Stimulated activated naive CD4-positive, alpha-beta T cell treated with Interleukin-2 at 50 U/mL for 16 hours (primary cell): ENCODE data around the gene GAK.
A peak's percentile ranks its signal among the peaks of the same experiment; 100 is the strongest.

Experiments used
- DNase-seq: peaks from one replicate; lab custom pipeline; 2025; lab: John Stamatoyannopoulos, UW

Gene GAK

DNA sequence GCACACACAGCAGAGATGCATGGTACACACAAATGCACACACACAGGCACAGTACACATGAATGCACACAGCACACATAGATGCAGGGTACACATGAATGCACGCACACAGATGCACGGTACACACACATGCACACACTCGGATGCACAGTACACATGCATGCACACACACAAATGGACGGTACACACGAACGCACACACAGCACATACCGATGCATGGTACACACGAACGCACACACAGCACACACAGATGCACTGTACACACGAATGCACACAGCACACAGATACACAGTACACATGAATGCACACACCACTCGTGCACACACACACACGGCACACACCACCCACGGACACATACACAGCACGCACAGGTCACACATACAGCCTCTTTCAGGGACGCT lies 62.3 kb downstream of the GAK start:
- DNase-seq: no peak

DNA sequence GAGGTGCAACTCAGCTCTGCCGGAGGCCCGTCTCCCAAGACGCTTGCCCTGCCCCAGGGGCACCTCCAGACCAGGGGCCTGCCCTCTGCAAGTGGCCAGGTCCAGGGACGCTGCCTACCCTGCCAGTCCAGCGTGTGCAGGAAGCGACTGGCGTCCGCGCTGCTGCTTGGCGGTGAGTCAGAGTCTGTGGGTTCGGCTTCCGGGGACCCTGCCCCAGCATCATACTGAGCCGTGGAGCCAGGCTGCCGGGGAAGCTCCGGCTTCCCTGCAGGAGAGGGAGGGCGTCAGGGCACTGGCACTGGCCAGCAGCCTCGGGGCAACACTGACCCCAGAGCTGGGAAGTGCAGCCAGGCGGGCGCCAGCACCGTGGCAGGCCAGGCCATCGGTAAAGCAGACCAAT lies 63.7 kb downstream of the GAK start:
- no peak for DNase-seq

DNA sequence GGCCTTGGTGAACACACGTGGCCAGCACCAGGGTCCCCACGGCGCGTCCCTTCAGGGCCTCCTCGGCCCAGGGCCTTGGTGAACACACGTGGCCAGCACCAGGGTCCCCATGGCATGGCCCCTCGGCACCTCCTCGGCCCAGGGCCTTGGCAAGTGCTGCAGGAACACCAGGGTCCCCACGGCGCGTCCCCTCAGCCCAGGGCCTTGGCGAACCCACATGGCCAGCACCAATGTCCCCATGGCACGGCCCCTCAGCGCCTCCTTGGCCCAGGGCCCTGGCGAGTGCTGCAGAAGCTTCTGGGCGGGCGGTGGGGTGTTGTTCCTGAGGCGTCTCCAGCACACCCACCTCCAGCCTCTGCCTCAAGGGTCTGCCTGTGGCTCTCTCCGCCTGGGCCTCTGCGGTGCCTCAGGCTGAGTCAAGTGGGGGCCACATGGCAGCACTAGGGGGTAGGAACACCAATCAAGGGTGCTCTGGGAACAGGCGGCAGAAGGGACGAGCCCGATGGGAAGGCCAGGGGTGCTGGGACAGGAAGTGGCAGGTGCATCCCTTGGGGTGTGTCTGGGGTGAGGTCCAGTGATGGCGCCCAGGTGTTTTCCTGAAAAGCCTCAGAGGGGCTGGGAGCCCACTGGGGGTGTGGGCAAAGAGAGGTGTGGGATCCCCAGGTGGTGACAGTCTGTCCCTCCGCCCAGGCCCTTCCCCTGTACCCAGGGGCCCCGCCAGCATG lies 64.4 kb downstream of the GAK start:
- no peak for DNase-seq

DNA sequence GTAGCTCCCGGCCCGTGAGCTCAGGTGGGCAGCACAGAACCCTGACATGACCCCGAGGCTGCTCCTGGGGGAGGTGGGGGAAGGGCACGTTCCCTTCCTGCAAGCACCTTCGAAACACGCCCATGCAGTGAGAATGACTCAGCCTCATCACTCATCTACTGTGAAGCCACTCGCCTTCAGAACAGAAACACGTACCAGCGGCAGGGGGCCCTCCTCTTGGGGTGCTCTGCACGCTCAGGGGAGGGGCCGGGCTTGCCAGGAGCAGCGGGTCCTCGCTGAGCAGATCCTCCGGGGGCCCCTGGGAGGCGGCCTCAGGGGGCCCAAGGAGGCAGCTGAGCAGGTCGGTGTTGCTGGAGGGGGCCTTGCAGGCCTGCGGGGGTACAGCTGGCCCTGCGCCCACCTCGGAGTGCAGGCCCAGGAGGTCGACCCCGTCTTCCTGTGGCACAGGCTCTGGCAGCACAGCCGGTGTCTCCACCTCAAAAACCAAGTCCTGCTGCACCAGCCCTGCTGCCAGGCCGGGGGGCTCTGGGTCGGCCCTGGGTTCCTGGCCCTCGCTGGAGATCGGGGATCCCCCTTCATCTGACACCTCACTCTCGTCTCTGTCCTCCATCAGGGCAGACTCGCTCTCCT lies 65.2 kb downstream of the GAK start:
- peak; percentile 8 for DNase-seq

DNA sequence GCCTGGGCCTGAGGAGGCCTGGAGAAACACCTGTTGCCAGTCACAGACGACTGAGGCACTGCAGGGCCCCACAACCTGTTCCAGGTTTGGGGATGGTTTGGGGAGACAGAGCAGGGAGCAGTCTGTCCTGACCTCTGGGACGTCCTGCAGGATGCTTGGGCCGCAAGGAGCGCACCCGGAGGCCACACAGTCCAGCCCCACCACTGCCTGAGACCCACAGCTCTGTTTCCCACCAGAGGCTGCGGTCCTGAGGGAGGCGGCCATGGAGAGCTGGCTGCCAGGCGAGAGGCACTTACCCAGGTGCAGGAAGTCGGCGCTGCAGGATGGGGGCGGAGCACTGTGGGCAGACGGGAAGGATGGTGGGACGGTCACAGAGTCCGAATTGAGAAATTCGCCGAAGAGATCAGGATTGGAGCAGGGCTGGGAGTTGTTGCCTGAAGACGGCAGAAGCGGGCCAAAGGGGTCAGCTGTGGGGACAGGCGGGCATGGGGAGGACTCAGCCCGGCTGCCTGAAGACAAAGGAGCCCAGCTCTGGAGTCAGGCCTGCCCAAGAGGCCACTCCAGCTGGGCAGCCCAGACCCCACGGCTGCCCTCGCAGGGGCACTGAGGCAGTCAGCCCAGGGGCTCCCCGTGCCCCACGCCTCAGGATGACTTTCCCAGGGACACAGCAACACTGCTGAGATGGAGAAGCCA lies 65.9 kb downstream of the GAK start:
- no peak for DNase-seq

DNA sequence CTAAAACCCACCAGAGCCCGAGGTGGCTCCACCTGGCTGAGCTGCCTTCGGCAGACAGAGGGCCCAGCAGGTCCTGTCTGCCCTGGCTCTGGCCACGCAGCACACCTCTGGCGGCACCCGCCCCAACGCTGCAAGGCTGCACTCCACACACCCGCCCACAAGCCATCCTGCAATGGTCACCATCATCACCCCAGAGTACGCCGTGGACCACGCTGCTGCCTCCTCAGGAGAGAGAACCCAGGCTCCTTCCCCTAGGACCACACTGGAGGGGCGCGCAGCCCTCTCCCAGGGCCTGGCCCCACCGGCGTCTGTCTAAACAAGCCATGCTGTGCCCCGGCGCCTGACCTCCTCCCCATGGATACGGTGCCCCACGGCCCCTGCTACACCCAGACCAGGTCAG lies 66.5 kb downstream of the GAK start:
- no peak for DNase-seq

DNA sequence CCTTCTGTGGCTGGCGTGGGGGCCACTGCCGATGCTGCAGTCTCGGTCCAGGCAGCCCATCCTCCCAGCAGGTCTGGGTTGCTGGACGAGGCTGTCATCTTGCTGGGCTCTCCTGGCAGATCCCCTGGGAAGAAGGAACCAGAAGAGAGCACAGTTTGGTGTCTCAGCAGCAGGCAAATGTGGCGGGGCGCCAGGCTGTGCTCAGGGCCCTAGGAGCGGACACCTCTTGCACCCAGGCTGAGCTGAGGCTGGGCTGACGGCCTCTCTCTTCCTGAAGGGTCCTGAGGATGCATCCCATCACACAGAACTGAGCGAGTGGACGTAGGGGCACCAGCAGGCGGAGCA lies 67.0 kb downstream of the GAK start:
- no peak for DNase-seq

DNA sequence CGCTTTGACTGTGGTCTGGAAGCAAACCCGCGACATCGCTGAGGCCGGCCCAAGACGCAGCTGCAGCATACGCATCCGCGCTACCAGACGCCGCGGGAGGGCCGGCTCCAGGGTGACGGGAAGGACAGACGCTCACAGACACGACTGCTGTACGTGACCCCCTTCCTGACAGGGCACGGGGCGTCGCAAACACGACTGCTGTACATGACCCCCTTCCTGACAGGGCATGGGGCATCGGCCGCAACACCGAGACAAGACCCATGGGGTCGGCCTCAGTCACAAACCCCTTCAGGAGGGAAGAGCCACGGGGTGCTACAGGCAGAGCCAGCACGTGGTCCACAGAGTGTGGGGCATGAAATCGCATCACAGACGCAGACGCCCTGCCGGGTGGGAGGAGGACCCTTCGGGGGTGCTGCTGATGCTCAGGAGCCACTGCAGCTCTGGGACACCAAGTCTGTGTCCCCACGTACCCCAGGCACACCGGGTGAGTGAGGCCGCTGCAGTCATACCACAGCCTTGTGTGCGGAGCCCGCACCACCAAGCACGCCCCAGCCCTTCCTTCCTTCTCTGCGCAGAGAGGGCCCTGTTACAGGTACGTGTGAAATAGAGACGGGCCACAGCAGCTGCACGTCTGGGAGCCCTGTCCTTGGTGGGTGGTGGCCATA lies 67.5 kb downstream of the GAK start:
- no peak for DNase-seq

DNA sequence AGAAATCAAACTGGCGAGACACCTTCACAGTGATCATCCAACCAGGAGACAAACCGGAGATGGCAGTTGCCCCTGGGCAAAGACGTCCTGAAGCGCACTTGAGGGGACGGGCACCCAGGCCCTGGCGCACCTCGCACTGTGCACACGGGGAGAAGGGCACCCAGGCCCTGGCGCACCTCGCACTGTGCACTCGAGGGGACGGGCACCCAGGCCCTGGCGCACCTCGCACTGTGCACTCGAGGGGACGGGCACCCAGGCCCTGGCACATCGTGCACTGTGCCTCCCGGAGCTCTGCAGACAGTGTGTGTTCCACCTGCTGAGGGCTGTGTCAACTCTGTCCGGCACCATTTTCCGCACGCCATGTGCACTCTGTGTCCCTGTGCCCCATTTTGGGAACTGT lies 71.6 kb downstream of the GAK start:
- DNase-seq: no peak

DNA sequence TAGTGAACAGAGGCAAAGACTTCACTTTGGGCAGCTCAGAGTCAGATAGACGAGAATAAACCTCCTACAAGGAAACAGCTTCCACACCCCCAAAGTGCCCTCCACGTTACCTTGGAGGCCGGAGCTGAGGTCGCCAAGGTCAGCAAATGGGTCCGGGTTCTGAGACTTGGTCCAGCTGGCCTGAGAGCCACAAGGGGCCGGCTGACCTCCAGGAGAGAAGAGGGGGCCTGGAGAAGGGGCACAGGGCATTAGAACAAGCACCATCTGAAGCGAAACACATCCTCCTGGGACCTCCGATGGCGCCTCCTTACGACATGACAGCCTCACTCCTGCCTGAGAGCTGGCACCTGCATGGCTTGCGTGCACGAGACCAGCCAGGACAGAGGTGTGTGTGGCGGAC lies 72.6 kb downstream of the GAK start:
- no peak for DNase-seq

DNA sequence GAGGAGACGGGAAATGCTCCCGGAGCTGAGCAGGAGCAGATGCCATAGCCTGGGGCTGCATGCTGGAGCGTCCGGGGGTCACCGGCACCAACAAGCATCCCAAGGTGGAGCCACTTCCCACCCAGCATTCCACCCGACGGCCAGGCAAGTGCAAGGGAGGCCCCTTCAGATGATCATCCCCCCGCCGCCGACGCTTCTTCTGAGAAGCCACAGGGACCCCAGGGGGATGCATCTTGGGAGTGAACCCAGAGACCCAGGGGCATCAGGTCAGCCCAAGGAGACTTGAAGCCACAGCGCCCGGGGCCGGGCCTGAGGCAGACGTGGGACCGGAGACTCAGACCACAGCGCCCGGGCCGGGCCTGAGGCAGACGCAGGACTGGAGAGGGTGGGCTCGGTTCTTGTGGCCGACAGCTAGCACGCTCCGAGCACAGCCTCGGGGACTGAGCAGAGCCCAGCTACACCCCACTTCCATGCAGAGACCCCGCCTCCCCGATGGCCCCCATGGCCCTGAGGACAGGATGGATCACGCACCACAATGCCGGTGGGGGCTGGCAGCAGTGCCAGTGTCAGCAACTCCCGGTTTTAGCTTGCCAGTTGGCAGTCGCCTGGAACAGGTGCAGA lies 73.2 kb downstream of the GAK start:
- no peak for DNase-seq

DNA sequence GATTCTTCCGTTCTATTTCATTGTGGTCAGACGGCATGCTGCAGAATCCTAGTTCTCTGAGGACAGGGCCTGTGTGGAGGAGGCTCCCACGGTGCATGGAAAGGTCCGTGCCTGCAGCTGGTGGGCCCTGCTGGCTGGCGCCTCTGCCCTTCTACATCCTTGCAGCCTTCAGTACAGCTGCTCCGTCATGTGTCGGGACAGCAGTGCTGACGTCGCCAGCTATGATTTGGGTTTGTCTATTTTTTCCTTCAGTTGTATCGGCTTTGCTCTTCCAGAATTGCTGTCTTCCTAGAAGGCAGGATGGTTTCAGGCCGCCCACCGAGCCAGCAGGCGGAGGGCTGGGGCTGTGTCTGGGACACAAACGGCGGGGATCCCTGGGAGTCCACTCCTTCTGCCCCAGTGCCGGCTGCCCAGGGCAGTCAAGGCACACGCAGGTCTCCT lies 74.1 kb downstream of the GAK start:
- no peak for DNase-seq

DNA sequence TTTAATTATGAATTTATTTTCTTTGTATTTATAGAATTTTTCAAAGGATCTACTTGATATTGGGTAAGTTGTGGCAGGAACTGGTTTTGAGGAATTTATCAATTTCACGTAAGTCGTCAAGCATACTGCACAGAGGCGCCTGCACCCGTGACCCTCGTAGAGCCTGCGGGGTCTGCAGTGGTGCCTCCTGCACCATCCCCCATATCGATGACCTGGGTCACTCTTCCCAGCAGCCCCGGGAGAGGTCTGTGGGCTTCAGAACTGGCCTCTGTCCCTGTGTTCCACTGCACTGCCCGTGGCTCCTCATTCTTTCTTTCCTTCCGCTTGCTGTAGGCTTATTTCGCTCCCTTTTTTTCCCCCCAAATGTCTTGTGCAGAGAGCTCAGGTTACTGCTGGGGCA lies 74.7 kb downstream of the GAK start:
- no peak for DNase-seq

DNA sequence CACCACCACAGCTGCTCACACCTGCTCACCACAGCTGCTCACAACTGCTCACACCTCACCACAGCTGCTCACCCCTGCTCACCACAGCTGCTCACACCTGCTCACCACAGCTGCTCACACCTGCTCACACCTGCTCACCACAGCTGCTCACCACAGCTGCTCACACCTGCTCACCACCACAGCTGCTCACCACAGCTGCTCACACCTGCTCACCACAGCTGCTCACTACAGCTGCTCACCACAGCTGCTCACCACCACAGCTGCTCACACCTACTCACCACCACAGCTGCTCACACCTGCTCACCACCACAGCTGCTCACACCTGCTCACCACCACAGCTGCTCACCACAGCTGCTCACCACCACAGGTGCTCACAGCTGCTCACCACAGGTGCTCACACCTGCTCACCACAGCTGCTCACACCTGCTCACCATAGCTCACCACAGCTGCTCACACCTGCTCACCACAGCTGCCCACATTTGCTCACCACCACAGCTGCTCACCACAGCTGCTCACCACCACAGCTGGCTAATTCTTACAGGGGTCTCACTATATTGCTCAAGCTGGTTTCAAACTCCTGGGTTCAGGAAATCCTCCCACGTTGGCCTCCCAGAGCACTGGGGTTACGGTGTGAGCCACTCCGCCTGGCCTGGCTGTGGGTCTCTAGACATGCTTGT lies 75.8 kb downstream of the GAK start:
- DNase-seq: peak; percentile 17

DNA sequence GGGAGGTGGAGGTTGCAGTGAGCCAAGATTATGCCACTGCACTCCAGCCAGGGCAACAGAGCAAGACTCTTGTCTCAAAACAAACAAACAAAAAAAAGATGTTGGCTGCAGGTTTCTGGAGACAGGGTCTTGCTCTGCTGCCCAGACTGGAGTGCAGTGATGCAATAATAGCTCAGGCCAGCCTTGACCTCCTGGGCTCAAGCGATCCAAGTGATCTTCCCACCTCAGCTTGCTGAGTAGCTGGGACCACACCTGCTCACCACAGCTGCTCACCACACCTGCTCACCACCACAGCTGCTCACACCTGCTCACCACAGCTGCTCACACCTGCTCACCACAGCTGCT lies 76.3 kb downstream of the GAK start:
- no peak for DNase-seq

DNA sequence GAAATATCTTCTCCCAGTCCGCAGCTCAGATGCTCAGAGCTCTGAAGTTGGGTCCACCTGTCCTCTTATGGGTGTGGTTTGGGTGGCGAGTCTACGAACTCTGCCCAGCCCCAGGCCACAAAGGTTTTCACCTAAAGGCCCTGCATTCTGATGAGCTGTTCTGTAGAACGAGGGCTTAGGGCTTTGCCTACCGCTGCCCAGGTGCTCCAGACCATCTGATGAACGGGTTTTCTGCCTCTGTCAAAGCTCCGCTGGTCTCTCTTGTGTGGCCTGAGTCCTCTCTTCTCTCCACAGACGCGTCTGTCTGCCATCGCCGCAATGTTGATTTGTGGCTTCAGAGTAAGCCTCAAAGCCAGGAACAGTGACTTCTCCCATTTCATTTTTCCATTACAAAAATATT lies 77.8 kb downstream of the GAK start:
- DNase-seq: no peak

DNA sequence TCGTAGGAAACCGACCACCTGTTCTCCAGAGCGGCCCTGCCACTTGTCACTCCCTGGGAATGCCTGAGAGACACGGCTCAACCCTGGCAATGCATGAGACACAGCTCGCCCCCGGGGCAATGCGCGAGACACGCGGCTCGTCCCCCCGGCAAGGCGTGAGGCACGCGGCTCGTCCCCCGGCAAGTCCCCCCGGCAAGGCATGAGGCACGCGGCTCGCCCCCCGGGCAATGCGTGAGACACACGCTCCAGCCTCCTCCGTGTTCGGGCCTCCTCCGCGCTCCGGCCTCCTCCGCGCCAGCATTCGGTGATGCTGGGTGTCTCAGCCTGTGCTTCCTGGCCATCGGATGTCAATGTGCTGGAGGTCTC lies 78.7 kb downstream of the GAK start:
- DNase-seq: no peak

DNA sequence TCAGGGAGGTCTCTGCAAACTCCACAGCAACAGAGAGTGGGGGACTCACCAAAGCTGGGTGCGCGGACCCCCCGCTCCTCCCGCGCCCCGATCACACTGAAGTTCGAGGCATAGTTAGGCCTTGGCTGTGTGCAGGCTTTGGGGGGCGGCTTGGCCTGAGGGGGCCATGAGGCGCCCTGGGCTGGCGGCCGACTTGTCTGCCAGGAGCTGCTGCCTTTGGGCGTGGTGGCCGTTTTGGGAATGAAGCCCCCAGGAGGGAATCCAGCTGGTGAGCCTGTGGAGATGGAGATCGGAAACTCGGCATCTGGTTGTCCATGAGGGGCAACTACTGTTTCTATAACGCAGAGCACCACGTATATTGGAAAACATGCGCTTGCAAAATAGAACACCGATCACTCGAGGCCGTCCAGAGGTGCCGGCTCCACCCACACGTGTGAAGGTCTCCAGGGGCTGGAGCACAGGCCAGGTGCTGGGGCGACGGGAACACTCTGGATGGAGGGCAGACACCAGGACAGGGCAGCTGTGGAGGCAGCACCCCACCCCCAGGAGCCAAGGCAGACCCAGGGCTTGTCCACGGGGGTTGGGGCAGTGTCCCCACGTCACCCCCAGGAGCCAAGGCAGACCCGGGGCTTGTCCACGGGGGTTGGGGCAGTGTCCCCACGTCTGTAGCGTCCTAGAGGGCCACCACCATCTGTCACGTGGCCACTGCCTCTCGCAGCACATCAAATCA lies 80.2 kb downstream of the GAK start:
- DNase-seq: no peak

DNA sequence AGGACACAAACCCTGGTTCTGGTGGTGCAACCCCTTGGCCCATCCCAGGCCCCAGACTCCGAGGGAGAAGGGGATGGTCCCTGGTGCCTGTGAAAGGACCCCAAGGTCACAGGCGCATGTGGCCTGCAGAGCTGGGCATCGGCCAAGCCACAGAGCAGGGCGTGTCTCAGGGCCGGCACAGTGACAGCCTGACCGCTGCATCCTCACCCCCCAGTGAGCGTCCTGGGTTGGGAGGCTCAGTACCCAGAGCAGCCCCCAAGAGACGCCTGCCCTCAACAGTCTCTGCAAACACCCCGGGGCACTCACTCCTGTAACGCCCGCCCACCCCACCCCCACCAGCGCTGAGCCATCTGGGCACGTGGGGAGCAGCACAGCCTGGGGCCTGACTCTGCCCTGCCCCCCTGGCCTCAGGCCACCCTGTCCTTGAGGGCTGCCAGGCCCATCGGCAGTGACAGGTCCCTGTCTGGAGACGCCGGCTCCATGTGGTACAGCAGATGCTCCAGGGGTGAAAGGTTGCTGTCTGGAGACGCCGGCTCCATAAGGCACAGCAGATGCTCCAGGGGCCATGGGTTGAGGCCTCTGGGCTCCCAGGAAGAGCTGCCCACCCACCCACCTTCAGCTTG lies 81.7 kb downstream of the GAK start:
- DNase-seq: no peak

DNA sequence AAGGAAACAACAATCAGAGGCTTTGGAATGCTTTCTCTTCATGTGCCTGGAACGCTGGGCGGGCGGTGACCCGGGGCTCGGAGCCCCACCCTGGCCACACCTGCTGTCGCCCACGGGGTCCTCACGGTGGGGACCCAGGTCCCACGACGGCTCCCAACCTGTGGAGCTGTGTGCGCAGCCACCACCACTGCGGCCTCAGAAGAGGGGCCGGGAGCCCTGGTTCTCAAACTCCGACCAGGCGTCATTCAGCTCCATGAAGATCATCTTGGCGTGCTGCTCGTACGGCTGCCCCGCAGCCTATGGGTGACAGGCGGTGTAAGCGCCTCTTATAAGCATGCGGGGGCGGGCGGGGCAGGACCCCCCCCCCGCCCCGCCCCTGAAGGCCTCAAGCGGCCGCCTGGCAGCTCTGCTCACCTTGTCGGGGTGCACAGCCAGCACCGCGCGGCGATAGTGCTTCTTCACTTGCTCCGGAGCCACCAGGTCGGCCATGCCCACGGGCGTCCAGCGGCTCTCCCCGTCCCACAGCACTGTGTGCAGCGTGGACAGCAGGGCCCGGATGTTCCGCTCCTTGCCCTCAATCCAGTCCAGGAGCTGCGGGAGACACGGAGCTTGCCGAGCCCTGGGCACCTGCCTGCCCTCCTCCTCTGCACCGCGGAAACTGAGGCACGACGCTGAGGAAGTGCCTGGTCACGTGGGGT lies 82.5 kb downstream of the GAK start:
- DNase-seq: no peak
